ENCODE results near the gene TRMT2B. TPM values are rescaled to one million over a fixed set of nuclear protein-coding genes. Genes with fewer than 3 reads are reported as not detected.
"Not testable (repeated sequence)": the region's sequence is repeated elsewhere in the genome, so short reads cannot be mapped to it uniquely, and the experiment has no call there.

Gene TRMT2B
- total RNA-seq (2014; rRNA removed; shearing (Covaris generic)) = 103 and 107 TPM in 2 replicates
- 64.1 and 85.9 TPM in 2 replicates for polyA plus RNA-seq (2014; cell fraction: nucleus; rRNA removed)

GRCh38 chrX:101051549-101052302 is at the start of gene TRMT2B:
Gene TRMT2B (minus strand): TSS chrX:101052111. CDS start chrX:101042289, 9,822 bp downstream.
- DNase-seq (ENCODE audit: extremely low read depth, low read depth) = peak; percentile 97

GRCh38 chrX:101097546-101098453 is 45.9 kb upstream of the TRMT2B start, which contains the start of gene CENPI:
Gene CENPI (plus strand): TSS chrX:101098204. CDS start chrX:101101071, 2,867 bp downstream.
- peak; percentile 95 for DNase-seq (ENCODE audit: extremely low read depth, low read depth)

GRCh38 chrX:101091817-101092216 is 39.9 kb upstream of the TRMT2B start:
- DNase-seq (ENCODE audit: extremely low read depth, low read depth) = no peak

GRCh38 chrX:101081231-101081630 is 29.3 kb upstream of the TRMT2B start:
- DNase-seq (ENCODE audit: extremely low read depth, low read depth) = no peak

GRCh38 chrX:101080326-101081124 is 28.6 kb upstream of the TRMT2B start:
- DNase-seq (ENCODE audit: extremely low read depth, low read depth) = no peak

GRCh38 chrX:101079736-101080270 is 27.9 kb upstream of the TRMT2B start:
- DNase-seq (ENCODE audit: extremely low read depth, low read depth) = no peak

- DNase-seq (ENCODE audit: extremely low read depth, low read depth) = no peak
Measured at GRCh38 chrX:101078716-101079598, 27.0 kb upstream of the TRMT2B start, which contains the start of gene TMEM35A. Gene TMEM35A (plus strand): TSS chrX:101078879. CDS start chrX:101079003, 124 bp downstream.

GRCh38 chrX:101071582-101071981 is 19.7 kb upstream of the TRMT2B start:
- no peak for DNase-seq (ENCODE audit: extremely low read depth, low read depth)

GRCh38 chrX:101062176-101062575 is 10.3 kb upstream of the TRMT2B start:
- DNase-seq (ENCODE audit: extremely low read depth, low read depth) = no peak

GRCh38 chrX:101057093-101057714 is 5.3 kb upstream of the TRMT2B start:
- peak; percentile 23 for DNase-seq (ENCODE audit: extremely low read depth, low read depth)

- not testable (repeated sequence) for DNase-seq (ENCODE audit: extremely low read depth, low read depth)
Measured at GRCh38 chrX:101056551-101056950, 4.6 kb upstream of the TRMT2B start.

- peak; percentile 2 for DNase-seq (ENCODE audit: extremely low read depth, low read depth)
Measured at GRCh38 chrX:101051153-101051548, 760 bp downstream of the TRMT2B start.

- no peak for DNase-seq (ENCODE audit: extremely low read depth, low read depth)
Measured at GRCh38 chrX:101040197-101040596, 11.7 kb downstream of the TRMT2B start.

- DNase-seq (ENCODE audit: extremely low read depth, low read depth) = no peak
Measured at GRCh38 chrX:101037231-101037630, 14.7 kb downstream of the TRMT2B start.

GRCh38 chrX:101029665-101030064 is 22.2 kb downstream of the TRMT2B start:
- no peak for DNase-seq (ENCODE audit: extremely low read depth, low read depth)

- DNase-seq (ENCODE audit: extremely low read depth, low read depth) = no peak
Measured at GRCh38 chrX:101028562-101028961, 23.3 kb downstream of the TRMT2B start.

- DNase-seq (ENCODE audit: extremely low read depth, low read depth) = no peak
Measured at GRCh38 chrX:101025126-101025525, 26.8 kb downstream of the TRMT2B start.

GRCh38 chrX:101022020-101022419 is 29.9 kb downstream of the TRMT2B start:
- DNase-seq (ENCODE audit: extremely low read depth, low read depth) = no peak

- not testable (repeated sequence) for DNase-seq (ENCODE audit: extremely low read depth, low read depth)
Measured at GRCh38 chrX:101012031-101012430, 39.9 kb downstream of the TRMT2B start.

Measured in NCI-H460 (cell line).